ENCODE results near the gene RAPGEF5. TPM values are rescaled to one million over a fixed set of nuclear protein-coding genes. Genes with fewer than 3 reads are reported as not detected.

The RAPGEF5 gene
- total RNA-seq, 4 donors from 2014 or later = 21.2 to 27.0 (median 24.1) TPM

DNA sequence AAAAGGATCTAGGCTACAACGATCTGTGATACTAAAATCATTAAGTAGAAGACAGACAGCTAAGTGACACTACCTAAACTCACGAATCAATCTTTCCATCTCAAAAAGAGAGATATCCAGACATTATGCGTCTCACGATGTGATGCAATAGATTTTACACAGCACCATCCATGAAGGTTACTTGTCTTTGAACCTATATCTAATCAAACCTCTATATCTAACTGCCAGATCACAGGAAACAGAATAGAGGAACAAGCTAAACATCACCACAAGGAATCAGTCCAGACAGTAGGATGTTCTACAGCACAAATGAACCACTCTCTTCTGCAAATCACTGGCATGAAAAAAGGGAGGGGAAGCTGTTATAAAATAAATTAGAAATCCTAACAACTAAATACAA lies 4.1 kb downstream of the RAPGEF5 start:
- Histone ChIP-seq H3K9me3 (peaks cover 0 to 13% (median 6%) of the 10 kb centered on the region in 4 donors), H3K4me3 (no peak overlapping the region), H3K27ac (replicated peaks in 1 of 4) (no peak overlapping the region), H3K27me3 (peaks cover 0 to 52% (median 5%) of the 10 kb centered on the region in 4 donors), H3K4me1 (peaks cover 4 to 20% (median 15%) of the 10 kb centered on the region in 4 donors), H3K36me3 (no peaks in the 10 kb centered on the region)
- TF ChIP-seq EP300 (IDR thresholded peaks at IDR 0.05) = no peak
- TF ChIP-seq POLR2A (IDR thresholded peaks at IDR 0.05; ENCODE audit: low read depth) = no peak
- no peak for TF ChIP-seq POLR2AphosphoS5 (IDR thresholded peaks at IDR 0.05)
- TF ChIP-seq, protein P1, sequence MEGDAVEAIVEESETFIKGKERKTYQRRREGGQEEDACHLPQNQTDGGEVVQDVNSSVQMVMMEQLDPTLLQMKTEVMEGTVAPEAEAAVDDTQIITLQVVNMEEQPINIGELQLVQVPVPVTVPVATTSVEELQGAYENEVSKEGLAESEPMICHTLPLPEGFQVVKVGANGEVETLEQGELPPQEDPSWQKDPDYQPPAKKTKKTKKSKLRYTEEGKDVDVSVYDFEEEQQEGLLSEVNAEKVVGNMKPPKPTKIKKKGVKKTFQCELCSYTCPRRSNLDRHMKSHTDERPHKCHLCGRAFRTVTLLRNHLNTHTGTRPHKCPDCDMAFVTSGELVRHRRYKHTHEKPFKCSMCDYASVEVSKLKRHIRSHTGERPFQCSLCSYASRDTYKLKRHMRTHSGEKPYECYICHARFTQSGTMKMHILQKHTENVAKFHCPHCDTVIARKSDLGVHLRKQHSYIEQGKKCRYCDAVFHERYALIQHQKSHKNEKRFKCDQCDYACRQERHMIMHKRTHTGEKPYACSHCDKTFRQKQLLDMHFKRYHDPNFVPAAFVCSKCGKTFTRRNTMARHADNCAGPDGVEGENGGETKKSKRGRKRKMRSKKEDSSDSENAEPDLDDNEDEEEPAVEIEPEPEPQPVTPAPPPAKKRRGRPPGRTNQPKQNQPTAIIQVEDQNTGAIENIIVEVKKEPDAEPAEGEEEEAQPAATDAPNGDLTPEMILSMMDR (IDR thresholded peaks at IDR 0.05) = no peak
- 94% methylated on average over 4 of the region's 4 CpGs for WGBS
- intact Hi-C loops (cut with DNase I) = no loop called here
- no peak for DNase-seq (ENCODE audit: extremely low spot score)

DNA sequence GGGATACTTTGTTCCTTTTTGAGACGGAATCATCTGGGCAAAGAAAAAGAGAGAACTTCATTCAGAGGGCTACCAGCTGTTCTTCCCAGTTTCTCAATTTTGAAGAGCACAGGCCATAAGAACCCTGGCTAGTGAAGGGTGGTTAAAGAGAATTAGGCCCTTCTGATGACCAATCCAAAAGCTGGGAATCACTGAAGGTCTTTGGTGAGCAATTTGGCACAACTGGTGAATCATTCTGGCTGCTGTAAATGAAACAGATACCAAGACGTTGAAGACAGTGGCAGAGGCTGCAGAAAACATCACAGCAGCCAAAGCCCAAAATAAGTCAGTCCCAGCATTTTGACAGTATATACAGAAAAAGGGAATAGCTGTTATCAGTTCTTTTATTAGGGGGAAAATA lies 5.1 kb downstream of the RAPGEF5 start:
- H3K4me3 ChIP-seq = no peak overlapping the region
- DNase-seq (ENCODE audit: extremely low spot score) = no peak
- intact Hi-C loops (cut with DNase I) = no loop called here
- peaks cover 0 to 46% (median 5%) of the 10 kb centered on the region in 4 donors for H3K27me3 ChIP-seq
- no peaks in the 10 kb centered on the region for H3K36me3 ChIP-seq
- WGBS = 65% methylated on average over 2 of the region's 2 CpGs
- TF ChIP-seq POLR2A (IDR thresholded peaks at IDR 0.05; ENCODE audit: low read depth) (no peak), POLR2AphosphoS5 (IDR thresholded peaks at IDR 0.05) (no peak)
- TF ChIP-seq, protein P1 (IDR thresholded peaks at IDR 0.05) = no peak
- H3K27ac ChIP-seq (replicated peaks in 1 of 4) = no peak overlapping the region
- peaks cover 0 to 10% (median 9%) of the 10 kb centered on the region in 4 donors for H3K4me1 ChIP-seq
- H3K9me3 ChIP-seq = peaks cover 0 to 13% (median 6%) of the 10 kb centered on the region in 4 donors

DNA sequence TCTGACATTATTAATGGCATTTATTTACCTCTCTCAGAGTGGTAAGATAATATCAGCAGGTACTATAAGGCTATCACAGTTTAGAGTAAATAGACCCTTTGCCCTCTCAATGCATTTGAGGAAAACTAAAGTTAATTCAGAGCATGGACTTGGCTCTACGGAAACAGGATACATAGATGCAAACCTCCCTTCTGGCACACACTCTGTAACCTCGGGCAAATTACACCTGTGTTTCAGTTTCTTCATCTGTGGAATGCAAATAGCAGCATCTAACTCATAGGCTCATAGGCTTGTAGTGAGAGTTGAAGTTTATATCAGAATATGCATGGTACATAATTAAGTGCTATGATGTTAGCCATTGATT lies 5.6 kb downstream of the RAPGEF5 start:
- intact Hi-C loops (cut with DNase I) = no loop called here
- Histone ChIP-seq H3K4me3 (no peak overlapping the region), H3K9me3 (peaks cover 0 to 13% (median 6%) of the 10 kb centered on the region in 4 donors), H3K36me3 (no peaks in the 10 kb centered on the region), H3K4me1 (peaks cover 0 to 7% (median 4%) of the 10 kb centered on the region in 4 donors), H3K27ac (replicated peaks in 1 of 4) (no peak overlapping the region), H3K27me3 (peaks cover 0 to 42% (median 3%) of the 10 kb centered on the region in 4 donors)
- DNase-seq (ENCODE audit: extremely low spot score) = no peak
- TF ChIP-seq, protein P1 (IDR thresholded peaks at IDR 0.05) = no peak
- no peak for TF ChIP-seq EP300 (IDR thresholded peaks at IDR 0.05)
- TF ChIP-seq POLR2AphosphoS5 (IDR thresholded peaks at IDR 0.05) = no peak
- TF ChIP-seq POLR2A (IDR thresholded peaks at IDR 0.05; ENCODE audit: low read depth) = no peak
- 79% methylated on average over 2 of the region's 2 CpGs for WGBS

DNA sequence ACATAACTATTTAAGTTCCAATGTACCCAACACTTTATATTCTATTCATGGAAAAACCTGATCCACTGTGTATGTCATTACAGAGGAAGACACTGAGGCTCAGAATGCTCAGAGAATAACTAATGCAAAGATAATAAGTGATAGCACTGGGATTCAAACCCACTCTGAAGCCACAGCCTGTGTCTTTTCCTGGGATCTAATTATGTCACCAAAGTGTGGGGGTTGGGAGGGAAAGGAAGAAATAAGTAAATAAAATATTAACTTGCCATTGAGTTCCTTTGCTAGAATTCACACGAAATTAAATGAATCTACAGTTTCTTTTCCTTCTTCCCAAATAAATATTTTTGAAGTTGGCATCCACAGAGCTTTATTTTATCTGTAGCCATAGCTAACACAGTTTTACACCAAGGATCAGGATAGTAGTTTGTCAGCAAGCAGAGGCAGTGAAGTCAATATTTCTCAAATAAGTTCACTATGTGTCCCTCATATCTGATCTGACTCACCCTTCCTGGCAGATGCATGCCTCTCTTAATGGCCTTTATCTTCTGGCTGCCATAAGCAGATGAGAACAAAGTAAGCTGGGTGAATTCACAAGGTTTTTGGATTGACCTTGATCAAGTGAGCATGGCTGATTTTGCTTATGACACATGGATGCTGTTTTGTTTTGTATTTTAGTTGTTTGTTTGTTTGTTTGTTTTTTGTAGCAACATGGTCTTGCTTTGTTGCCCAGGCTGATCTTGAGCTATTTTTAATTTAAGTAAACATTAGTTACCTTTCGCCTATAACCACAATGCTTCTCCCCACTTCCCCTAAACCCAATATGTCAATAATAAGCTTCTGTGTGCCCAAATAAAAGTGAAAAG lies 6.3 kb downstream of the RAPGEF5 start:
- TF ChIP-seq, protein P1 (IDR thresholded peaks at IDR 0.05) = no peak
- TF ChIP-seq POLR2A (IDR thresholded peaks at IDR 0.05; ENCODE audit: low read depth) (no peak), POLR2AphosphoS5 (IDR thresholded peaks at IDR 0.05) (no peak), EP300 (IDR thresholded peaks at IDR 0.05) (no peak)
- H3K9me3 ChIP-seq = peaks cover 0 to 13% (median 6%) of the 10 kb centered on the region in 4 donors
- H3K27ac ChIP-seq (replicated peaks in 1 of 4) = no peak overlapping the region
- H3K4me3 ChIP-seq = no peak overlapping the region
- intact Hi-C loops (cut with DNase I) = no loop called here
- peaks cover 0 to 35% (median 0%) of the 10 kb centered on the region in 4 donors for H3K27me3 ChIP-seq
- WGBS = 51% methylated on average over 2 of the region's 2 CpGs
- peaks cover 0 to under 1% (median 0%) of the 10 kb centered on the region in 4 donors for H3K4me1 ChIP-seq
- DNase-seq (ENCODE audit: extremely low spot score) = no peak
- no peaks in the 10 kb centered on the region for H3K36me3 ChIP-seq

Measured in esophagus muscularis mucosa (tissue), 4 donors.